Fibroblast of peridontal ligament (primary cell): ENCODE measurements around the gene SGSH.

ENCODE experiments used
- DNase-seq: peaks from one replicate; pipeline ENCODE4 v3.0.0-alpha.2; 2010; ENCODE audit errors: extremely low read depth

SGSH gene

DNA sequence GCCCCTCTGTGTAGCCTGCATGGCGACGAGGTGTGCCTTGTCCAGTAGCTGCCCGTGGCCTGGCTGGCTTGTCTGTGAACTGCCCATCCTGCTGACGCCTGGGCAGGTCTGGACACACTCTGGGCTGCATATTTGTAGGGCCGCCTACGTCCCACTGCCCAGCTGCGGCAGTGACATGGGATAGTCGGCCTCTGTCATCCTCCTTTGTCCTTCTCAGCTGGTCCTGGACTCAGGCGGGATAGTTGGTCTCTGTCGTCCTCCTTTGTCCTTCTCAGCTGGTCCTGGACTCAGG lies 35.8 kb downstream of the SGSH start:
- DNase-seq, result no peak

DNA sequence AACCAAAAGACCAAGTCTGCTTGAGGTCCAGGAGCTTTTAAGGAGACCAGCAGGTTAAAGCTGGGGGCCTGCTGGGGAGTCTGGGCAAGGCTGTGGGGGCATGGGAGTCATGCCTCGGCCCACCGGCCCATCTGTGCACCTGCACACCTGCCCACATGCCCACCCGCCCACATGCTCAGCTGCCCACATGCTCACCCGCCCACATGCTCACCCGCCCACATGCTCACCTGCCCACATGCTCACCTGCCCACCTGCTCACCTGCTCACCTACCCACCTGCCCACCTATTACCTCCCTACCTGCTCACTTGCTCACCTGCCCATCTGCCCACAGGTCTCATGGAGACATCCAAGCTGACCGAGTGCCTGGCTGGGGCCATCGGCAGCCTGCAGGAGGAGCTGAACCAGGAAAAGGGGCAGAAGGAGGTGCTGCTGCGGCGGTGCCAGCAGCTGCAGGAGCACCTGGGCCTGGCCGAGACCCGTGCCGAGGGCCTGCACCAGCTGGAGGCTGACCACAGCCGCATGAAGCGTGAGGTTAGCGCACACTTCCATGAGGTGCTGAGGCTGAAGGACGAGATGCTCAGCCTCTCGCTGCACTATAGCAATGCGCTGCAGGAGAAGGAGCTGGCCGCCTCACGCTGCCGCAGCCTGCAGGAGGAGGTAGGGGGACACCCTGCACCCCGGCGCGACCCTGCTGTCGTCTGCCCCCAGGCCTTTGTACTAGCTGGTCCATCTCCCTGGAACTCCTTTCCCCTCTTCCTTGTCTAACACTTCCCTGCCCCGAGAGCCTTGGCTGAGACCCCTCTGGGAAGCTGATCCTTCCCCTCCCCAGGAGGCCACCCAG lies 36.3 kb downstream of the SGSH start:
- DNase-seq, result no peak

DNA sequence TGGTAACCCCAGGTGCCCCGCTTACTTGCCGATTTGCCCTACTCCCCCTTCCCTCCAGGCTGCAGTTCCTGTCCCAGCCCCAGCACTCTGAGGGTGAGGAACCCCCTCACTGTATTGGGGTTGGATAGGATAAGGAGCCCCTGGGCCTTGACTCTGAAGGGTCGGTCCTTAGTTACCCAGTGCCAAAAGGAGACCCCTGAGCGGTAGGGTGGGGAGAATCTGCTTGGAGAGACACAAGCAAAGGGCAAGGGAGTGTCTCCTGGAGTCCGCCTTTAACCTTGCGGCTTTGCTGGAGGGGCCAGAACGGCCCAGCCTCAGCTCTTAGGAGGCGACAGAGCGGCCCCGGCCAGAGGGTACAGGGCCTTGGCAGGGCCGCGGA lies 37.3 kb downstream of the SGSH start:
- no peak for DNase-seq

DNA sequence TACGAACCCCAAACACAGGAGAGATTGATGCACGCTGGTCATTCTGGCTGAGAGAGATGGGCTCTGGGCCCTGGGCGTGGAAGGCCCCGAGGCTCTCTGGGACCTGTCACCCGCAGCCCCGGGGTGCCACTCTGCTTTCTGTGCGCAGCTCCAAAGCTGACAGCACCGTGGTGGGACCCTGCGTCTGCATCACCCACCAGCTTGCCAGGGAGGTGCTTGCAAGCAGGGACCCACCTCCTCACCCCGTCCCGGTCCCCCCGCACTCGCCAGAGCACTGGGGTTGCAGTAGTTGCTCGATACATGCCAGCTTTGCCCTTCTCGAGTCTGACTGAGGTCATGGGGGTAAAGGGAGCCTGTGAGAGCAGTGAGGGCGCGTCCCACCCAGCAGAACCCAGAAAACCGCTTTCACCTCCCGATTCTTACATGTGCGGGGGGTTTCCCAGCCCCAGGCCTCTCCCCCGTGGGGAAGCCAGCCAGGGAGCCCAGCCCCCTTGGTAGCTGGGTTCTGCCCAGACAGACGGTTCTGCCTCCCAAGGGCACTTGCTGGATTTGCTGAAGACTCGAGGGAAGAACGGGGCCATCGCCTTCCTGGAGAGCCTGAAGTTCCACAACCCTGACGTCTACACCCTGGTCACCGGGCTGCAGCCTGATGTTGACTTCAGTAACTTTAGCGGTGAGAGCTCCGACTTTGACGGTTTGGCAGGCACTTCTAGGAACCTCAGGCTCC lies 37.9 kb downstream of the SGSH start:
- DNase-seq, result no peak

DNA sequence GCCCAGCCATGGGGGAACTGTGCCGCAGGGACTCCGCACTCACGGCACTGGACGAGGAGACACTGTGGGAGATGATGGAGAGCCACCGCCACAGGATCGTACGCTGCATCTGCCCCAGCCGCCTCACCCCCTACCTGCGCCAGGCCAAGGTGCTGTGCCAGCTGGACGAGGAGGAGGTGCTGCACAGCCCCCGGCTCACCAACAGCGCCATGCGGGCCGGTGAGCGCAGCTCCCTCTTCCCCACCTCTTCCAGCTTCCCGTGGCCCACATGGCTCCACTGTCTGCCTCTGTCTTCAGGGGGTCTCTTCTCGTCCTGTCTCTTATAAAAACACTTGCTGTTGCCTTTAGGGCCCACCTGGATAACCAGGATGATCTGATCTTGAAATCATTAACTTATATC lies 38.7 kb downstream of the SGSH start:
- no peak for DNase-seq

DNA sequence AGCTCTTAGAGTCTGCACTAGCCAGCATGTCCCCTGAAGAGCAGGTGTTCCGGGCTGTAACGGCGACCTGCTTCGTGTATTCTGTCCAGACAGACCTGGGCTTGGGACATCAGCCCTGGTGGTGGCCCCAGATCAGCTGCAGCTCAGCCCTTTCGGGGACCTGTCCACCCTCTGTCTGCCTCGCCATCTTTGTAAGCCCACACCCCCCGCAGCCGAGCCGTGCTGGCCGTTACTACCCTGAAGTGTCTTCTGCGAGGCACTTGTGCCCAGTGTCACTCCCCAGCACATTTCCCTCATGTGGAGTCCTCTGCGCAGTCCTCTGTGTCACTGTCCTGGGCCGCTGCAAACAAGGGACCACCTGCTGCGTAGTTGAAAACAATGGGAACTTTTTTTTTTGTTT lies 39.9 kb downstream of the SGSH start:
- no peak for DNase-seq

GRCh38 chr17:80177986-80178595 lies 42.0 kb downstream of the SGSH start:
- DNase-seq, result no peak

GRCh38 chr17:80176757-80177156 lies 43.4 kb downstream of the SGSH start:
- DNase-seq, result no peak

DNA sequence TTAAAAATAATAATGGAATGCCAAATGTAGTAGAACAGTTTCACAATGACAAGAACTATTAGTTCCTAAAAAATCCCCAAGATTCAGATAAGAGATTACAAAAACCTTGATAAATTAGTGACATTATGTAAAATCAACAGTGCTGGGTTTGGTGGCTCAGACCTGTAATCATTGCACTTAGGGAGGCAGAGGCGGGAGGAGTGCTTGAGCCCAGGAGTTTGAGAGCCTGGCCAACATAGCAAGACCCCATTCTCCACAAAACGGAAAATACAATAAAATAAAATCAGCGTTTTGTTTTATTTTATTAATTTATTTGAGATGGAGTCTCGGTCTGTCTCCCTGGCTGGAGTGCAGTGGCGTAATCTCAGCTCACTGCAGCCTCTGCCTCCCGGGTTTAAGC lies 46.2 kb downstream of the SGSH start:
- DNase-seq, result no peak

GRCh38 chr17:80173126-80173525 lies 47.0 kb downstream of the SGSH start:
- no peak for DNase-seq

- no peak for DNase-seq
Observed at GRCh38 chr17:80171681-80172080, 48.5 kb downstream of the SGSH start.

DNA sequence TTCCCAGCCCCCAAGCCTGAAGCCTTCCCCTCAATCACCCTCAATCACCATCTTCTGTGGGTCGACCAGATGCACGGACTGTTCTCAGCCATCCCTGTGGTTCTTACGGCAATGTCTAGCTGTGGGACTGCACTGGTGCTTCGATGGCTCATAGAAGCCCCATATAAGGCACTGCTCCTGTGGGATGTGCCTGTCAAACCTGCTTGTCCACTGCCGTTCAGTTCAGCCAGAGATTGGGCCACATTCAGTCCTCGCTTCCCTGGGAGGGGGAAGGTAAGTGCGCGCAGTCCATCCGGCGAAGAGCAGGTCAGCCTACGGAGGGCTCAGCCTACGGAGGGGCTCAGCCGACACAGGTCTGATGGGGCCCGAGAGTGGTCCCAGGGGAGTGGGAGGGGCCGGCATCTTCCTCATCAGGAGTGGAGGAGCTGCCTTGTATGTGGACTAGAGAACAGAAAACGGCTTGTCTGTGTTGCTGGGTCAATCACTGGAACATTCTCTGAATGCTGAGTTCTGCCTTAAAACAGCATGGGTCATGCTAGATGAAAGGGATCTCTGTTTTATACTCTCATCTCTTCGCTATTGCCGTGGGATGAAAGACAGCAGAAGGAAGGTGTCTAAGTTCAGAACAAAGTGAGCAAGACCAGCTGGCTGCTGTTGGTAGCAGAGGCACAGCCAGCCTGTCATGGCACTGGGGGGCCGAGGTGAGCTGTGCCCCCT lies 50.2 kb downstream of the SGSH start, which contains the start of gene CARD14:
TSS of gene CARD14 (plus strand) at position 247 of the 717 bp plus-strand sequence. CDS start 11,409 bp downstream, outside the sequence.
- no peak for DNase-seq

DNA sequence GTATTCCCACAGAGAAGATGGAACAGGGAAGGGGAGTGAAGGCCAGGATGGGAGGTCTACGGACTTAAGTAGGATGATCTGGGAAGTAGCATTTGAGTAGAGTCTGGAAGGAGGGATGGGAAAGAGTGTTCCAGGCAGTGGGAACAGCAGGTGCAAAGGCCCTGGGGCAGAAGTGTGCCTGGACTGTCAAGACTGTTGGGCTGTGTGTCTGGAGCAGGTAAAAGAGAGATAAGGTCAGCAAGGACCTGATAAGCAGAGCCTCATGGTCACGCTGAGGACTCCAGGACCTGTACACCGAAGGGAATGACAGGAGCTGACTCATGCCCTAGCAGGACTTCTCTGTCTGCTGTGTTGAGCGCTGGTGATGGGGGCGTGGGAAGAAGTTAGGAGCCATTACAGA lies 51.0 kb downstream of the SGSH start:
- DNase-seq, result no peak

GRCh38 chr17:80168371-80168770 lies 51.8 kb downstream of the SGSH start:
- DNase-seq, result no peak

DNA sequence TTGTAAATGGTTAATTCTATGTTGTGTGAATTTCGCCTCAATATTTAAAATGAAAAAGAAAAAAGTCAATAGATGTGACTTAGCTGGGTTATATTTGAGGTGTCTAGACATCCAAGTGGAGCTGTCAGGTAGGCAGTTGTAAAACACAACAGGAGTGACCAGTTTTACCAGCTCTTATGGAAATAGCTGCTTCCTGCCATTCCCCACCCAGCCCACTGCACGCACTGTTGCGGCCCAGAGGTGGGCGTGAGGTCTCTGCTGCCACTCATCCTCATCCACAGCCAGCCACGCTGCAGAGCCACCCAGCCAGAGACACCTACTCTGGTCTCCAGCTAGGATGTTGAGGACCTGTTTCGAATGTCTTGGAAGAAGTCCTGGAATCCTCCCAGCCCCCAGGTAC lies 53.7 kb downstream of the SGSH start:
- no peak for DNase-seq

DNA sequence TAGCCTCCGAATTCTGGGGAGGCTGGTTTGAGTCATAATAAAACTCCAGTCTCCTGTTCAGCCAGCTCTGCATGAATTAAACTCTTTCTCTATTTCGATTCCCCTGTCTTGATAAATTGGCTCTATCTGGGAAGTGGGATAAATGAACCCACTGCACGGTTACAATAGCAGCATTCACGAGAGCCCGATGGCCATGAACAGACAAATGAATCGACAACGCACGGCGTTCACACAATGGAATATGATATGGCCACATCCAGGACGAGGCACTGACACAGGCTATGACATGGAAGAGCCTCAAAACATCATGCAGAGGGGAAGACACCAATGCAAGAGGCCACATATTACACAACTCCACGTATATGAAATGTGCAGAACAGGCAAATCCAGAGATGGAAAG lies 55.9 kb downstream of the SGSH start:
- no peak for DNase-seq

GRCh38 chr17:80163336-80163735 lies 56.8 kb downstream of the SGSH start:
- no peak for DNase-seq

DNA sequence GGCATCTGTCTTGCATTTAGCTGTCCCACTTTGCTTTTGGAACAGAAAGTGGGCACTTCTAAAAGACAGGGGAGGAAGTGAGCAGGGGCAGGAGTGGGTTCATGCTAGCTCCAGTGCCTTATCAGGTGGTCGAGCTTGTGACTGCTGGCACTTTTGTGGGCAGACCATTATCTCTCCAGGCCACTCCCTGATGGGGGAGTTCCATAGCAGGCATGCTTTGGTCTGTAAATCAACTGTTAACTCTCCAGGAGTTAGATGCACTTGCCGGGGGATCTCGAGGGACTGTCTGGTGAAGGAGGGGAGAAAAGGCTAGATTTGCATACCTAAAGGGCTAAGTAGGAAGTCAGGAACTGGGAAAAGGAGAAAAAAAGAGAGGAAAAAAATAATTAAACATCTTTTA lies 59.6 kb downstream of the SGSH start:
- DNase-seq, result no peak
